GM21786 (cell line): ENCODE measurements around the gene JPH3.

Experiments used
- ATAC-seq: cut with Tn5 transposase; IDR thresholded peaks from one replicate; pipeline ENCODE4 v1.9.1; 2021; ENCODE audit not compliant: unreplicated experiment

JPH3 gene

DNA sequence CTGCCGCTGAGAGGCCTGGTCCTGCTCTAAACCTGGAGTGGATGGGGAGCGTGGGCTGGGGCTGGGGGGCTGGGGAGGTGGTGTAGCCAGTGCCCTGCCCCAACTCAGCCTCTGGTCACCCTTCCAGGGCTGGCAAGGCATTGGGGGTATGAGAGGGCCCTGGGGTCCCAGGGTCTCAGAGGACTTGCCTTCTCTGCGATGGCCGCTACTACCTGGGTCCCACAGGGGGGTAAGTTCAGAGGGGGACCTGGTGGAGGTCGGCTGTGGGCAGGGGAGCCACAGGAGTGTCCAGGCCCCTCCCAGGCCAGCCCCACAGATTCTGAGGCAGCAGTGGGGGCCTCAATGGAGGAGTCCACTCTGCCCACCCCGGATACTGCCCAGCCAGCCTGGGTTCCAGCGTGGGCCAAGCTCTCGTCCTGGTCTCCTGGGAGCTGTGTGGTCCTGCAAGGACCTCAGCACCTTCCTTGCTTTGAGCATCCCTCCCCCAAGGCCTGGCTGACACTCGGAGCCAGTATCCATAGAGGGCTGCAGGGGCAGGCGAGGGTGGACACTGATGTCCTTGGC, 20.5 kb downstream of the JPH3 start:
- no peak for ATAC-seq

DNA sequence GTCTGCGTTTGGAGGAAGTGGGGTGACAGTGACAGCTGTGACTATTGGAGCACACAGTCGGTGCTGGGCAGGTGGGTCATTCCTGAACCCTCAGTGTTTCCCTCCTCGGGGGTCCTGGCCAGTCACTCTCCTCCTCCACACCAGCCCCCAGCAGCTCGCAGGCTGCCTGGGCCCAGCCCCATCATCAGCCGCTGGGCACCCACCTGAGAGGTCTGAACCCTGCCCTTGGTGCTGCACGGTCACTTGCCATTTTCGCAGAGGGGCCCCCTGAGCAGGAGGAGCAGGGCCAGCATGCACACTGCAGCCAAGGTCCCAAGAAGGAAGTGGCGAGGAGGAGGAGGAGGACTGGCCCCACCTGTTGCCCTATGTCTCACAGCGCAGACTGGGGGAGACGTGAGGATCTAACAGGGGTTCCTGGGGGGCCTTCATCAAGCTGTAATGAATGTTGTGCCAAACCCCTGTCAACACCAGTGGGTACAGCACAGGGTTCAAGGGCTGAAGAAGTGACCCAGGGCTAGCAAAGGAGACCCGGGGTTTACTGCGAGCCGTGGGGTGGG, 23.0 kb downstream of the JPH3 start:
- ATAC-seq = no peak

DNA sequence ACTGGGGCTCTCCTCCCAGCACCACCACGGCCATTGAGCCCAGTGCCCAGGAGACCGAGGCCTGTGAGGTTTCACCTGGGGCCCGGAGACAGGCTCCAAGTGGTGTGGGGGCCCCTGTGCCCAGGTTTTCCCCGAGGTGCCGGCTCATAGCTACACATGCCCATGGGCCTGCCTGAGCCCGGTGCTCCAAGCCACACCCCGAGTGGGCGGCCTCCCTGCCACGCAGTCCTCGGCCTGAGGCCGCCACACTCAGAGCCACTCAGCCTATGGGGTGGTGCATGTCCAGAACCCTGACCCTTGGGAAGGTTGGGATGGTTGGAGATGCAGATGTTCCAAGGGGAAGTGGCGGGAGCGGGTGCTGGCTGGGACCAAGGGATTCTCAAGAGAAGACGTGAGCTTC, 24.1 kb downstream of the JPH3 start:
- ATAC-seq = no peak

- ATAC-seq = no peak
These were observed 24.6 kb downstream of the JPH3 start for GRCh38 chr16:87626905-87627304.

DNA sequence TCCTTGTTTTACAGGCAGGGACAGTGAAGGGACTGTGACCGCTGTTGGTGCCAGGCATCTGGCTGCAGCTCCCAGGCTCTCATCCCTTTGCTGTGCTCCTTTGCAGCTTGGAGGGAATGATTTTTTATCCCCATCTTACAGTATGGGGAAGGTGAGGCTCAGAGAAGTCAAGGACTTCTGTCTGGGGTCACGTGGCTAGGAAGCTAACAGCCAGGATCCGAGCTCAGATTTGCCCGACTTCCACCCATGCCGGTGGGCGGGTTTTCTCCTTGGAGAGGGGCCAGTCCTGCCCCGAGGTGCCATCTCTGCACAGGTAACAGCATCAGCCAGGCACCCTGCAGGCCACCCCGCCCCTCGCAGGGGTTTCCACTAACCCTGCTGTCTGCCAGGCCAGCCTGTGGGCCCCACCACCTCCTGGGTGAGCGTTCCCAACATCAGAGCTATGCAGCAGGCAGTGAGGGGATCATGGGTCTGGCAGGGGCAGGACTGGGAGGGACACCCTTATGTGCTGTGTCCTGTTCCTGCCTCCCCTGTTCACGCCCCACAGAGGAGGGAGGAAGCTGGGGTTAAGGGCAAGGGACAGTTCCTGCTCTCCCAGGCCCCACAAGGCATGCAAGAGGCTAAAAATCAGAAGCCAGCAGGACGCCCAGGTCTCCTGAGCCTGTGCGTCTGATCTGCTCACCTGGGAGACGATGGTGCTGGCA, 25.4 kb downstream of the JPH3 start:
- no peak for ATAC-seq

DNA sequence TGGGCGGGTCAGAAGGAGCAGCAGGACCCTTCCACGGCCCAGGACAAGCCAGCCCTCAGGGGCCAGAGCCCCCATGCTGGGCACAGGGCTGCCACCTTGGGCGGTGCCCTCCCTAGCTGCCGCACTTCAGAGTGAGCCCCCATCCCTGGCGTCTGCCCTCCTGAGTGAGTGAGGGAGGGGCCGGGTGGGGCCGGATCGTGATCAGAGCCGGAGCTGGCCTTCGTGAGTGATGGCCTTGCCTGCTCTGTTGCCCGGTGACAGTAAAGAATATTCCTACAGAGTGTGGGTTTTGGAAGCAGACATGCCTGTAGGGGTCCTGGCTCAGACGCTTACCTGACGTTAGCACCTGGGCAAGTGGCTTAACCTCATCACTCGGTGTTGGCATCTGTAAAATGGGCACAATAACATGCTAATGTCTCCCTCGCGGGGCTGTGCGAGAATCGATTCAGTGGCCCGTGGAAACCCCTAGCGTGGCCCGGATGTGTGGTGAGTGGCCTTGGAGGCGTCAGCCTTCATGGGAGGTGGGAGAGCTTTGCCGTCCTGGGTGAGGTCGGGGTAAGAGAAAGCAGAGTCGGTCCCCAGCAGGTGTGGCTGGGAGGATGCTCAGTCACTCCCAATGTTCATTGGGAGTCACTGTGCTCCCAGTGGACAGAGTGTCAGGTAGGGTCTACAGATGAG, 26.1 kb downstream of the JPH3 start:
- ATAC-seq = no peak

DNA sequence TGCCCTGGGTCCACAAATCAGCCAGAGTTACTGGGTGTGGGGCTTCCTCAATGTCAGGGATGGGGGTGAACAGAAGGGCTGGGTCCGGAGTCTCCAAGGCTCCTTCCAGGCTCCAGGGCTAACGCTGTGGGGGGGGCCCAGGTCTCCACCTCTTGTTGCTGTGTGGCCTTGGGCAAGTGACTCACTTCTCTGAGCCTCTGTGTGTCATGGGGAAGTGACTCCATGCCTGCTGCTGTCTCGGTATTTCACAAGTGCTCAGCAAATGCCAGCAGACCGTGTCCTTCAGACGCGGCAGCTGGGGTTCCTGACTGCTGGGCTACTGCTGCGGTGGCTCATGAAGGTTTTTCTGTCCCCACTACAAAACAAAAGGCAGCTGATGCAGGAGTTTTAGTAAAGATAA, 26.6 kb downstream of the JPH3 start:
- no peak for ATAC-seq

GRCh38 chr16:87631067-87631466, 28.8 kb downstream of the JPH3 start:
- ATAC-seq = no peak

GRCh38 chr16:87634411-87634810, 32.1 kb downstream of the JPH3 start:
- ATAC-seq = no peak

DNA sequence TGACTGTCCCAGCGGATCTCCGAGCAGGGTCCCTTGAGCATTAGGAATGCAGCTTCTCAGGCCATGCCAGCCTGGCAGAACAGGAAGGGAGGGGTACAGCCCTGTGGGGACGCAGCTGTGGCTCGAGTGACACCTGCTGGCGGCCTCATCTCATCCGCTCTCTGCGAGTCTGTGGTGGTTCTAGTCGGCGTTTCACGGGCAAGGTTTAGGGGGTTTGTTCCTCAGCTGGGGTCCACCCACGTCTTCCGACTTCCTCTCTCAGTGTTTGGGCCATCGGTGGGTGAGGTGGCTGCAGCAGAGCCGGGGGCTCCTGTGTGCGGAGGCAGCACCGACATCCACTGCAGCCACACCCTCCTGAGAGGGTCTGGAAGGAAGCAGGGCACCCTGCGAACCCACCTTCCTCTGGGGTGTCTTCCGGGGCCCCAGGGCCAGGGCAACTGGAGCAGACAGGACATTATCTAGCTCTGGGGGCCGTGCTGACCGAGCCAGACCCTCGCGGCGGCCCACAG, 33.3 kb downstream of the JPH3 start:
- no peak for ATAC-seq

DNA sequence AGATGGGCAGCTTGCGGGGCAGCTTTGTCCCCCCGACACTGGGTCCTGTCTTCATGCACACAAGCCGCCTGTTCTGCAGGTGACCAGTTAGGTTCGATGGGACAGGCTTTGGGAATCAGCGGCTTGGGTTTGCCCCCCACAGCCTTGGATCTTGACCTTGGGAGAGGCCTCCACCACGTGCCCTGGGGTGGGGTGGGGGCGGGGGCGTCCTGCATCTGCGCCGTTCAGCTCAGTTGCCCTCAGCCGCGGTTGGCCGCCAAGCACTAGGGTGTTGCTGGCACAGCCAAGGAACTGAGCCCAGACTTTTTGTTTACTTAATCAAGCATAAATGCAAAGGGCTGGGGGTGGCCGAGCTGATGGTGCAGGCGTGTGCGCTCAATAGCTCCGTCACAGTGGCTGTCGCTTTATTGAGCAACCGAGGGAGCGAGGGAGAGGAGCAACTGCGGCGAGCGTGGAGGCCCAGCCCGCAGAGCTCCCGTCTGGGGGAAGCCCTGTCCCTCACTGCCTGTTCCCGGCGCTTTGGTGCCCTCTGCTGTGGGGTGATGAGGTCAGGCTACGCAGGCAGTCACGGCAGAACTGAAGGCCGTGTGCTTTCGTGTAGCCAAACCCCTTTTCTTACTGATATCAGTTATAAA, 33.9 kb downstream of the JPH3 start:
- ATAC-seq = no peak

DNA sequence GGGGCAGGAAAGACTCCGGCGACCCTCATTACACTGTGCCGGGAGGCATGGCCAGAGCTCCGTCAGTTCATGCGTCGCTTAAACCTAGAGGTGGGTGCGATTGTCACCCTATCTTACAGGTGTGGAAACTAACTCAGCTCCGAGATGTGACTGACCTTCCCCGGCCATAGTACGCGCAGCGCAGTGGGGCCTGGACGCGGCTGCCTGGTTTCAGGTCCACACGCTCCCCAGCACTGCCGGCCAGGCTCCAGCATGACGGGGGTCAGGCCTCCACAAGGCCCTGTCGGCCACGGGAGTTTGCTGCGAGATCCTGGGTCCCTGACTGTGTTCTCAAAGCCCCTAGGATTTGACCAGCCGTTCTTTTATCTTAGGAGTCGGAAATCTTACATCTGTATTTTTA, 34.4 kb downstream of the JPH3 start:
- ATAC-seq = no peak

DNA sequence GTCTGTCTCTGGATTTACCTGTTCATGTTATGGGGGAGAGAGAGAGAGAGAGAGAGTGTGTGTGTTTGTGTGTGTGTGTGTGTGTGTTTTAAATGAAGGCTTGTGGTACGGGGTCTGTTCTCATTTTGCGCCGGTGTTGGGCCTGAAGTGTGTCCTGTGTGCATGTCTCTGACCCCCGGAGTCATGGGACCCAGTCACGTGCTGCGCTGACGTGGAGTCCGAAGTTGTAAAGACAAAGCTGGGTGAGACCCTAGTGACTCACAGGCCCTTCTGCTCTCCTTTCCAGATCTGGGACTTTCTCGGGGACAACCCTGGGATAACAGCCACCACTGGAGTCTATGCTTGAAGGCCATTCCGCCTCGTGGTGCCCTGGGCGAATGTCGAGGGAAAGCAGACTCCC, 35.0 kb downstream of the JPH3 start:
- no peak for ATAC-seq

DNA sequence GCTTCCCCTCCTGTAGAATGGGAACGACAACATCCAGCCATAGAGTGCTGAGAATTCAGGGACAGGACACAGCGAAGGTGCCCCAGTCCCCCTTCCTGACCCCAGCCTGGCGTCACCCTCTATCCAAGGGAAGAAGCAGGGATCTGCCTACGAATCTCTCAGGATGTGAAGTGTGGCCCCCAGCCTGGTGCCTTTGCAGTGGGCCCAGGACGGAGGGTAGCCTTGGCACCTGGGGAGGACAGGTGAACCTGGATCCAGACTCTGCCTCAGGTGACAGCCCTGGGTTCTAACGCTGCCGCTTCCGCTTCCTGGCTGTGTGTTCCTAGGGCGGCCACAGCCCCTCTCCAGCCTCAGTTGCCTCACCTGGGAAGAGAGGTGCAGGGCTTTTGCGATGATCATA, 36.4 kb downstream of the JPH3 start:
- no peak for ATAC-seq

DNA sequence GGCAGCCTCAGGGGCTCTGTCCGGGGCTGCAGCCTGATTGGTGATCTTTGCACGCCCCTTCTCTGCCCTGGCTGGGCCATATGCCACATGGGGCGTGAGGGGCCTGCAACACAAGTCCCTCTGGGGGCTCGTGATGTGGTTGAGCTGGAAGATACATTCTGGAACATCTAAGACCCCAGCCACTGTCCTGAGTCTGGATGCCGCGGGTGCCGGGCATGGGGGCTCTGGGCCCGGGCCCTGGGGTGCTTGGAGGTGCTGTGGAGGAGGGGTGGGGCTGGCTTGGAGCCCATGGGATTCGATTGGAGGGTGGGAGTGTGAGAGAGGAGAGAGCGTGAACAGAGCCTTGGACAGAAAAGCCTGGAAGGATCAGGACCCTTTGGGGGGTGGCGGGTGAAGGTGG, 39.4 kb downstream of the JPH3 start:
- ATAC-seq = no peak

DNA sequence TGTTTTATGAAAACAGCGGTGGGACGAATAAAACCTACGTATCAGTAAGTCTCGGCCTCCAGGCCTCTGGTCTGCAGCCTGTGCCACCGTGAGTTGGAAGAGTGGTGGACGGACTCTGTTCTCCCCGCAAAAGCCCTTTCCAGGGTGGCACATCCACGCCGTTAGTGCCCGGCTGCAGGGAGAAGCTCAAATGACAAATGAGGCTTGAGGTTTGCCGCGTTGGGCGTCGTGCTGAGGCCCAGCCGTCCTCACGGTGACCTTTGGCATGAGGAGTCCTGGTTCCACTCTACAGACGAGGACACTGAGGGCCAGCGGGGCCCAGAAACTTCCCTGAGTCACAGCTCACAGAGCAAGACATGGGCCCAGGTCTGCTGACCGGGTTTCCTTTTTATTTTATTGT, 40.2 kb downstream of the JPH3 start:
- no peak for ATAC-seq

DNA sequence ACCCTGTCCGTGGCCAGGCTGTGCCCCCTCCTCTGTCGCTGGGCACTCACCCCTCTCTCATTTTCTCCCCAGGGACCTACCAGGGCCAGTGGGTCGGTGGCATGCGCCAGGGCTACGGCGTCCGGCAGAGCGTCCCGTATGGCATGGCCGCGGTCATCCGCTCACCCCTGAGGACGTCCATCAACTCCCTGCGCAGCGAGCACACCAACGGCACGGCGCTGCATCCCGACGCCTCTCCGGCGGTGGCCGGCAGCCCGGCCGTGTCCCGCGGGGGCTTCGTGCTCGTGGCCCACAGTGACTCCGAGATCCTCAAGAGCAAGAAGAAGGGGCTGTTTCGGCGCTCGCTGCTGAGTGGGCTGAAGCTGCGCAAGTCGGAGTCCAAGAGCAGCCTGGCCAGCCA, 41.9 kb downstream of the JPH3 start:
- no peak for ATAC-seq

- ATAC-seq = no peak
These were observed 42.3 kb downstream of the JPH3 start for GRCh38 chr16:87644596-87644995.

DNA sequence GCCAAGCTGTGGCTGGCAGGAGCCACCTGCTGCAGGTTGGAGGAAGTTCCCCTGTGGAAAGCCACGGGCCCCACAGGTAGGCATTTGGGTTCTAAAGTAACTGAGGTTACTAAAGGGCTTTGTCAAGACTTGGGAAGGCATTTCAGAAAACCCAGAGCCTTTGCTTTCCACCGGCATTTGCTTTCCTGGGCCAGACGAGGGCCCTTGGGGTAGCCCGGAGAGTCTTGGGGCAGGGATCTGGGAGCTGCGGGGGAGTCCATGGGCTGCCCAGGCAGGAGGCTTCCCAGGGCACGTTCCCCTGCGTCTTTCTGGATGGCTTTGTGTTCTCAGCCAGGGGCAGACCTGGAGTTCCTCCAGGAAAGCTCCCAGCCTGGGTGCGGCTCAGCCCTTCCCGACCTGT, 43.5 kb downstream of the JPH3 start:
- ATAC-seq = no peak

DNA sequence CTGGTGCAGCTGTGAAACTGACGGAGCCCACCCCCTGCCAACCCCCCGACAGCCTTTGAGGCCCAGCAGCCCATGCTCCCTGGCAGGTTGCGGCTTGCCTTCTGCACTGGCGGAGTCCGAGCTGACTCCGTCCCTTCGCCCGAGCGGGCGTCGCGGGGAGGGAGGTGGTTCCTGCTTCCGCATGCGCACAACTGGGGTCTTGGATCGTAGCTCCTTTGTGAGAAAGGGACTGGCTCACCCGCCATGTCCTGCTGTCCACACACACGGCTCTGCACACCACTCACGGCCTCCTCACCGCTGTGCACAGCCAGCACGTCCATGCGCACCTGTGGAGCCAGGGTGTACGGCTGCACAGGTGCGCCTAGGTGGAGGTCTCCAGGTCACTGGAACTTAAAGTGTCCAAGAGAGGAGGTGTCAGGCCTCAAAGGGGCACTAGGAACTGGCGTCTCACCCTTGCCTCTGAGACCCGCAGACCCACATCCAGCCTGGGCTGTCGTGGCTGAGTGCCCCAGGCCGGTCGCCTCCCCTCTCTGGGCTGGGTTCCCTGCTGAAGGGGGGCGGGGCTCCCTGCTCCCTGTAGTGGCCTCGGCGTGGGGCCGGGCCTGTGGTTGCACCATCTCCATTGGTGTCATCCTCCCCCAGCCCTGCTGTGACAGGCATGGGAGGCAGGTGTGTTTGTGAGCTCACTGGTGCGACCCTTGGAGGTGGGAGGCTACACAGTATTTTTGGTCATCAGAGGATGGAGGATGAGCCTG, 45.3 kb downstream of the JPH3 start:
- ATAC-seq = no peak

GRCh38 chr16:87648236-87648635, 45.9 kb downstream of the JPH3 start:
- no peak for ATAC-seq
